ENCODE results near the gene EXOC6B. TPM values are rescaled to one million over a fixed set of nuclear protein-coding genes. Genes with fewer than 3 reads are reported as not detected.

EXOC6B gene
- total RNA-seq, 4 donors from 2014 or later, result 21.0 to 57.7 (median 36.1) TPM

DNA sequence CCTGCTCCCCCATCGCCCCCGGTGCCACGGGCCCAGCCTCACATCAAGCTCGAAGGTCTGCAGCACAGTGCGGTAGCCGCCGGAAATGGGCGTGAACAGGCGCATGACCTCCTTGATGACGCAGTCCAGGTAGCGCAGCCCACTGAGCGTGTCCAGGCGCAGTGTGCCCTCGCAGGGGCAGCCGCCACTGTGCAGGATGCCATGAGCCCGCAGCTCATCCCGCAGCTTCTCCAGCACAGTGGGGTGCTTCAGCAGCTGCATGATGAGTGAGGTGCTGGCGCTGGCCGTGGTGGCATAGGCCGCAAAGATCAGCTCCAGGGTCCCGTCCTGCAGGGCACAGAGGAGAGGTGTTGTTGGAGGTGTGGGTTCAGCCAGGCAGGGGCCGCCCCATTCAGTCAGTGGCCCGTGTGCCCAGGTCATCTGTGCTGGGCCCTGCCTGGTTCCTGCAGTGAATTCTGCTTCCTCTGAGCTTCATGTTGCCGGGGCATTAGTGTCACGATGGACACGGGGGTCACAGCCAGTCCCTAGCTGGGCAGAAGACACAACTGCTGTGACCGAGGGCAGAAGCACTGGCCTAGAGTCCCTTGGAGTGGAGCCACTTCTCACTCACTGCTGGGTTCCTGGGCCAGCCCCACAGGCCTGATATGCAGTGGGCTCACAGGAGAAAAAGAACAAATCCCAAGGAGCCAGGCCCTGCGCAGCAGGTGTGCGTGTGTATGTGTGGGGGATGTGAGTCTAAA, 692.7 kb downstream of the EXOC6B start:
- DNase-seq, result no peak
- WGBS, 2 donors, result 87 to 97% methylated on average over 3 to 5 of the region's 29 CpGs

DNA sequence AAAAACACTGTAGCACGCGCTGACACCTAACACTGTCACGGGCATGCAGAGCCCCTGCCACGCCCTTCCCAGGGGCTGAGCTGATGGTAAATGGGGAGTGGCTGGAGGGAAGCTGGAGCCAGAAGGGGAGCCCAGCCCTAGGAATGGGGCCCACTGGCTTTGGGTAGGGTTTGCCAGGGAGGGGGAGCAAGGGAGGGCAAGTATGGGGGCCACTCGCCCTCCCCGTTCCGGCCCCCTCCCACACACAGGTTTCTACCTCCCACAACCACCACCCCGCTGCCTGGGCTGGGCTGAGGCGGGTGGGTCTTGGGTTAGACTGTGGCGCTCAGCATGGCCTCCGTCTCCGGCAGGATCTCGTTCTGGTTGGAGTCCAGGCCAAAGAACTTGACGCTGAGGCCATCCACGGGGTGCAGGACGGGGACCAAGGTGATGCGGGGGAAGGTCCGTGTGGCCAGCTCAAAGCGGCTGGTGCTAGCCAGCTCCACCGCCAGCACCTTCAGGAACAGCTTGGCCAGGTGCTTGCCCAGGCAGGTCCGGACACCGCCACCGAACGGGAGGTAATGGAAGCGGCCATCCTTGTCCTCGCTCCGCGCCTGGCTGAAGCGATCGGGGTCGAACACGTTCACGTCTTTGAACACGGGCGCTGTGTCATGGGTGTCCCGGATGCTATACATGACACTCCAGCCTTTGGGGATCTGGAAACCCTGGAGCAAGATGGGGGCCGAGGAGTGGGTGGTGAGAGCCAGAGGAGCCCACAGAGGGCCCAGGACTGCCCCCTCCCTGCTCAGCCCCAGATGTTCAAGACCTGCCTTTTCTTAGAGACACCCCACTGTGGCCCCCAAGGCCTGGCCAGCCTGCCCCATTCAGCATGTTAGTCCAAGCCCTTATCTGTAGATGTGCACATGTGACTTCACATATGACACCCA, 693.7 kb downstream of the EXOC6B start:
- TF ChIP-seq, protein P1, sequence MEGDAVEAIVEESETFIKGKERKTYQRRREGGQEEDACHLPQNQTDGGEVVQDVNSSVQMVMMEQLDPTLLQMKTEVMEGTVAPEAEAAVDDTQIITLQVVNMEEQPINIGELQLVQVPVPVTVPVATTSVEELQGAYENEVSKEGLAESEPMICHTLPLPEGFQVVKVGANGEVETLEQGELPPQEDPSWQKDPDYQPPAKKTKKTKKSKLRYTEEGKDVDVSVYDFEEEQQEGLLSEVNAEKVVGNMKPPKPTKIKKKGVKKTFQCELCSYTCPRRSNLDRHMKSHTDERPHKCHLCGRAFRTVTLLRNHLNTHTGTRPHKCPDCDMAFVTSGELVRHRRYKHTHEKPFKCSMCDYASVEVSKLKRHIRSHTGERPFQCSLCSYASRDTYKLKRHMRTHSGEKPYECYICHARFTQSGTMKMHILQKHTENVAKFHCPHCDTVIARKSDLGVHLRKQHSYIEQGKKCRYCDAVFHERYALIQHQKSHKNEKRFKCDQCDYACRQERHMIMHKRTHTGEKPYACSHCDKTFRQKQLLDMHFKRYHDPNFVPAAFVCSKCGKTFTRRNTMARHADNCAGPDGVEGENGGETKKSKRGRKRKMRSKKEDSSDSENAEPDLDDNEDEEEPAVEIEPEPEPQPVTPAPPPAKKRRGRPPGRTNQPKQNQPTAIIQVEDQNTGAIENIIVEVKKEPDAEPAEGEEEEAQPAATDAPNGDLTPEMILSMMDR (IDR thresholded peaks at IDR 0.05), result no peak
- TF ChIP-seq POLR2A (IDR thresholded peaks at IDR 0.05), result no peak
- H3K36me3 ChIP-seq, result peaks cover 0 to 29% (median 0%) of the 10 kb centered on the region in 3 donors
- H3K9me3 ChIP-seq, result no peaks in the 10 kb centered on the region
- no peak for DNase-seq
- no peak overlapping the region for H3K4me3 ChIP-seq
- peaks cover 0 to 27% (median 5%) of the 10 kb centered on the region in 3 donors for H3K4me1 ChIP-seq
- intact Hi-C loops (cut with DNase I), result no loop called here
- no peak overlapping the region for H3K27ac ChIP-seq
- 85 to 95% methylated on average over 14 to 22 of the region's 37 CpGs for WGBS, 2 donors
- H3K27me3 ChIP-seq, result peaks cover 0 to 9% (median 0%) of the 10 kb centered on the region in 4 donors

More for the DNA sequence above, 692.7 kb downstream of the EXOC6B start:
- peaks cover 0 to 29% (median 0%) of the 10 kb centered on the region in 3 donors for H3K36me3 ChIP-seq
- H3K4me1 ChIP-seq, result peaks cover 0 to 36% (median 14%) of the 10 kb centered on the region in 3 donors
- H3K4me3 ChIP-seq, result no peak overlapping the region
- intact Hi-C loops (cut with DNase I), result no loop called here
- peaks cover 0 to 9% (median 0%) of the 10 kb centered on the region in 4 donors for H3K27me3 ChIP-seq
- H3K27ac ChIP-seq, result no peak overlapping the region
- no peaks in the 10 kb centered on the region for H3K9me3 ChIP-seq
- TF ChIP-seq POLR2A (IDR thresholded peaks at IDR 0.05), result no peak
- TF ChIP-seq, protein P1 (IDR thresholded peaks at IDR 0.05), result no peak

DNA sequence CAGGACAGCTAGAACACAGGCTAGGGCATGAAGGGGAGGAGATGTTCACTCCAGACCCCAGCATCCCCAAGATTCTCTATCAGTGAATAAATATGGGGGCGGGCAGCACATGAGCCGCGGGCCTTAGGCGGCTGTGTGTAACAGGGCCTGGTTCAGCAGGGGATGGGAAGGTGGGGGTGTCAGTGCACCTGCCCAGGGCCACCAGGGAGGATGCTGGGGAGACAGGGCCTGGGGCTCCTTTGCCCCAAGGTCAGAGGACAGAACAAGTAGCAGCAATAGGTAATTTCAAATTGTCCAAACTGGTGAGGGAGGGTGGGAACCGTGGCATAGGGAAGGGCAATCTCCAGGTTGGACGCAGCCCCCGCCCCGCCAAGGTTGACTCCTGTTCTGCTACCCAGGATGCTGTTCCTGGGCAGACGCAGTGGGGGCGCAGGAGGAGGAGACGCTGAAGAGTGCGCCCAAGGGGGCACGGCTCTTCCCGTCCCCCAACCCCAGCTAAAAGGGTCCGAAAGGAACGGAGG, 694.4 kb downstream of the EXOC6B start:
- Histone ChIP-seq H3K4me1 (peaks cover 0 to 23% (median 5%) of the 10 kb centered on the region in 3 donors), H3K4me3 (no peak overlapping the region), H3K9me3 (no peaks in the 10 kb centered on the region), H3K36me3 (peaks cover 0 to 29% (median 0%) of the 10 kb centered on the region in 3 donors), H3K27me3 (peaks cover 0 to 9% (median 0%) of the 10 kb centered on the region in 4 donors), H3K27ac (no peak overlapping the region)
- intact Hi-C loops (cut with DNase I), result no loop called here
- TF ChIP-seq, protein P1 (IDR thresholded peaks at IDR 0.05), result no peak
- TF ChIP-seq POLR2A (IDR thresholded peaks at IDR 0.05), result no peak
- 76 to 98% methylated on average over 3 to 11 of the region's 16 CpGs for WGBS, 2 donors
- no peak for DNase-seq

DNA sequence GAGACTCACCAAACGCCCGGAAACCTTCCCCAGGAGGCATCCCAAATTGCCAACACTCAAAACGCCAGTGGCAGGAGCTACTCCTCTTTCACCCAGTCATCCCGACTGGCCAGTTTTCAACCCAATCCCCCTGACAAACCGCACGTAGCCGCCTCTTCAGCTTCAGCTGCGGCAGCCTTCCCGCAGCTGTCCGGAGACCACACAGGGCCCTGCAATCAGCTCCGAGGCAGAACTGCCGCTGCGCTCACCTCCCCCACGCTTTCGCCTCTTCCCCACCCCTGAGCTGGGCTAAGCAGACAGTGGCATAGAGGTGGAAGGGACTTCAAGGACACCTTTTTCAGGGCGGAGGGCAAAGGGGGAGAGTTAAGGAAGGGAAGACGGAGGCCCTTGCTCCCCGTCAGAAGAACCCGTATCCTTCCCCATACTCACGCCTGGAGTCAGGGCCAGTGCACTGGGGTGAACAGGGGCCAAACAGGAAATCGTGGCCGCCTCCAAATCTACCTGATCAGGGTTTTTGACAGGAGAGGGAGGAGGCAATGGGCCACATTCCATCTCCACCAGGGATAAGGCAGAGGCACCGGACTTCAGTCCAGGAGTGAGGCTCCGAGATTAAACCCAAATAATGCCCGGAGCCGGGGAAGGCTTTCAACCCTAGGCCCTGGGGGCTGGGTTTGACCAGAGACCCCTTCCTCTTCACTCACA, 695.0 kb downstream of the EXOC6B start:
- H3K27ac ChIP-seq, result no peak overlapping the region
- intact Hi-C loops (cut with DNase I), result no loop called here
- peaks cover 0 to 29% (median 0%) of the 10 kb centered on the region in 3 donors for H3K36me3 ChIP-seq
- no peak for DNase-seq
- H3K27me3 ChIP-seq, result peaks cover 0 to 9% (median 0%) of the 10 kb centered on the region in 4 donors
- 58 to 71% methylated on average over 11 to 22 of the region's 26 CpGs for WGBS, 2 donors
- H3K9me3 ChIP-seq, result no peaks in the 10 kb centered on the region
- H3K4me1 ChIP-seq, result peaks cover 0 to 23% (median 5%) of the 10 kb centered on the region in 3 donors
- TF ChIP-seq, protein P1 (IDR thresholded peaks at IDR 0.05), result no peak
- TF ChIP-seq POLR2A (IDR thresholded peaks at IDR 0.05), result no peak
- no peak overlapping the region for H3K4me3 ChIP-seq

Measured in esophagus squamous epithelium (tissue), 5 donors.